ENCODE data around the gene NHERF1. TPM values are rescaled to one million over a fixed set of nuclear protein-coding genes. Genes with fewer than 3 reads are reported as not detected.

Gene NHERF1
- total RNA-seq, 1 donor from 2014 or later: 108 TPM

GRCh38 chr17:74776044-74776962, 27.9 kb downstream of the NHERF1 start, which contains the start of gene NAT9:
Gene NAT9 (minus strand): TSS chr17:74776345. CDS start chr17:74775698, 647 bp downstream.
- TF ChIP-seq CTCF (IDR thresholded peaks at IDR 0.05): no peak
- H3K36me3 Mint-ChIP-seq (ENCODE audit: low read depth): peaks cover 12% of the 10 kb centered on the region
- peaks cover 52% of the 10 kb centered on the region for H3K4me1 Mint-ChIP-seq (ENCODE audit: low read depth)
- no peaks in the 10 kb centered on the region for H3K9me3 Mint-ChIP-seq (ENCODE audit: low read depth)
- peak within 1 kb of the TSS; percentile 98 for H3K27ac Mint-ChIP-seq (ENCODE audit: unreplicated experiment)
- peak; percentile 99 for DNase-seq (ENCODE audit: low spot score)
- no peaks in the 10 kb centered on the region for H3K27me3 Mint-ChIP-seq (ENCODE audit: low read depth)
- H3K4me3 Mint-ChIP-seq (ENCODE audit: unreplicated experiment): peak within 1 kb of the TSS; percentile 97

- H3K27me3 Mint-ChIP-seq (ENCODE audit: low read depth): no peaks in the 10 kb centered on the region
- no peak for DNase-seq (ENCODE audit: low spot score)
- peaks cover 12% of the 10 kb centered on the region for H3K36me3 Mint-ChIP-seq (ENCODE audit: low read depth)
- TF ChIP-seq CTCF (IDR thresholded peaks at IDR 0.05): no peak
- peaks cover 51% of the 10 kb centered on the region for H3K4me1 Mint-ChIP-seq (ENCODE audit: low read depth)
- peak overlapping the region; percentile 97 for H3K4me3 Mint-ChIP-seq (ENCODE audit: unreplicated experiment)
- no peaks in the 10 kb centered on the region for H3K9me3 Mint-ChIP-seq (ENCODE audit: low read depth)
- peak overlapping the region; percentile 57 for H3K27ac Mint-ChIP-seq (ENCODE audit: unreplicated experiment)
These were observed 28.6 kb downstream of the NHERF1 start for GRCh38 chr17:74776990-74777389.

GRCh38 chr17:74777901-74778515, 29.6 kb downstream of the NHERF1 start:
- TF ChIP-seq CTCF (IDR thresholded peaks at IDR 0.05): no peak
- DNase-seq (ENCODE audit: low spot score): no peak
- Mint-ChIP-seq H3K27ac (ENCODE audit: unreplicated experiment) (no peak overlapping the region), H3K4me3 (ENCODE audit: unreplicated experiment) (no peak overlapping the region), H3K36me3 (ENCODE audit: low read depth) (peaks cover 9% of the 10 kb centered on the region), H3K4me1 (ENCODE audit: low read depth) (peaks cover 43% of the 10 kb centered on the region), H3K27me3 (ENCODE audit: low read depth) (no peaks in the 10 kb centered on the region), H3K9me3 (ENCODE audit: low read depth) (no peaks in the 10 kb centered on the region)

- H3K27me3 Mint-ChIP-seq (ENCODE audit: low read depth): no peaks in the 10 kb centered on the region
- peaks cover 8% of the 10 kb centered on the region for H3K36me3 Mint-ChIP-seq (ENCODE audit: low read depth)
- H3K9me3 Mint-ChIP-seq (ENCODE audit: low read depth): no peaks in the 10 kb centered on the region
- no peak overlapping the region for H3K4me3 Mint-ChIP-seq (ENCODE audit: unreplicated experiment)
- no peak for DNase-seq (ENCODE audit: low spot score)
- H3K27ac Mint-ChIP-seq (ENCODE audit: unreplicated experiment): no peak overlapping the region
- no peak for TF ChIP-seq CTCF (IDR thresholded peaks at IDR 0.05)
- peaks cover 33% of the 10 kb centered on the region for H3K4me1 Mint-ChIP-seq (ENCODE audit: low read depth)
These were observed 30.5 kb downstream of the NHERF1 start for GRCh38 chr17:74778960-74779359.

- H3K4me3 Mint-ChIP-seq (ENCODE audit: unreplicated experiment): no peak overlapping the region
- no peaks in the 10 kb centered on the region for H3K27me3 Mint-ChIP-seq (ENCODE audit: low read depth)
- peaks cover 10% of the 10 kb centered on the region for H3K36me3 Mint-ChIP-seq (ENCODE audit: low read depth)
- peaks cover 32% of the 10 kb centered on the region for H3K4me1 Mint-ChIP-seq (ENCODE audit: low read depth)
- no peak for TF ChIP-seq CTCF (IDR thresholded peaks at IDR 0.05)
- no peak overlapping the region for H3K27ac Mint-ChIP-seq (ENCODE audit: unreplicated experiment)
- no peaks in the 10 kb centered on the region for H3K9me3 Mint-ChIP-seq (ENCODE audit: low read depth)
- DNase-seq (ENCODE audit: low spot score): no peak
These were observed 31.1 kb downstream of the NHERF1 start for GRCh38 chr17:74779501-74779900.

Data from chondrocyte (in vitro differentiated cells).